ENCODE data around the gene ARHGAP19.

- TF ChIP-seq CTCF (conservative IDR thresholded peaks at IDR 0.05; ENCODE audit: low read depth, low read length) (no peak), EZH2 (IDR thresholded peaks at IDR 0.05; ENCODE audit: borderline replicate concordance, low read depth, low read length, poor library complexity, severe bottlenecking) (no peak)
Measured at GRCh38 chr10:97341416-97341815, 49.0 kb upstream of the ARHGAP19 start.

Measured in A673 (cell line).